Kidney capillary endothelial cell (primary cell): Measurements from ENCODE around the gene HLA-A.
"Not testable (repeated sequence)": the region's sequence is repeated elsewhere in the genome, so short reads cannot be mapped to it uniquely, and the experiment has no call there.

Experiments used
- DNase-seq: peaks from one replicate; pipeline ENCODE4 v3.0.0-alpha.2; 2018; ENCODE audit warnings: low spot score

HLA-A gene

DNA sequence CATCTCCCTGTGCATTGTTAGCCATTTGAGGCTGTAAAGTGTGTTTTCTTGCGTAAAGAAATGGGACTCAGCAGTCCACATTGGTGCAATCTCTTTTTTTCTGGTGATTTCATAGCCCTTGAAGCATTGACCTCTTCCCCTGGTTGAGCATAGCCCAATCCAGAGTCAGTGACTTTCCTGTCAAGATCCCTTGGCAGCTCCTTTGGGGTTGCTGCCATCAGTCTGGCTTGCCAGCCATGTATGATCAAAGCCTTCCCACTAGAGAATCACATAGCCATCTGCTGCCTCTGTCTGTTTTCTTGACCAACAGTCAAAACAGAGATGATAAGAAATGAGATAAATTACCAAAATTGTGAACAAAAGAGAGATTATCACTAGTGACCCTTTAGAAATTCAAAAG lies 19.6 kb downstream of the HLA-A start:
- DNase-seq: no peak

DNA sequence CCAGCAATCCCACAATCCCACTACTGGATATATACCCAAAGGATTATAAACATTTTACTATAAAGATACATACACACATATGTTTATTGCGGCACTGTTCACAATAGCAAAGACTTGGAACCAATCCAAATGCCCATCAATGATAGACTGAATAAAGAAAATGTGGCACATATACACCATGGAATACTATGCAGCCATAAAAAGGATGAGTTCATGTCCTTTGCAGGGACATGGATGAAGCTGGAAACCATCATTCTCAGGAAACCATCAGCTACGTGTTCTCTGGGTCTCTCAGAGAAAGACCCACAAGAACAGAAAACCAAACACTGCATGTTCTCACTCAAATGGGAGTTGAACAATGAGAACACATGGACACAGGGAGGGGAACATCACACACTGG lies 21.4 kb downstream of the HLA-A start:
- DNase-seq: not testable (repeated sequence)

- no peak for DNase-seq
Measured at GRCh38 chr6:29964518-29964886, 22.2 kb downstream of the HLA-A start.

DNA sequence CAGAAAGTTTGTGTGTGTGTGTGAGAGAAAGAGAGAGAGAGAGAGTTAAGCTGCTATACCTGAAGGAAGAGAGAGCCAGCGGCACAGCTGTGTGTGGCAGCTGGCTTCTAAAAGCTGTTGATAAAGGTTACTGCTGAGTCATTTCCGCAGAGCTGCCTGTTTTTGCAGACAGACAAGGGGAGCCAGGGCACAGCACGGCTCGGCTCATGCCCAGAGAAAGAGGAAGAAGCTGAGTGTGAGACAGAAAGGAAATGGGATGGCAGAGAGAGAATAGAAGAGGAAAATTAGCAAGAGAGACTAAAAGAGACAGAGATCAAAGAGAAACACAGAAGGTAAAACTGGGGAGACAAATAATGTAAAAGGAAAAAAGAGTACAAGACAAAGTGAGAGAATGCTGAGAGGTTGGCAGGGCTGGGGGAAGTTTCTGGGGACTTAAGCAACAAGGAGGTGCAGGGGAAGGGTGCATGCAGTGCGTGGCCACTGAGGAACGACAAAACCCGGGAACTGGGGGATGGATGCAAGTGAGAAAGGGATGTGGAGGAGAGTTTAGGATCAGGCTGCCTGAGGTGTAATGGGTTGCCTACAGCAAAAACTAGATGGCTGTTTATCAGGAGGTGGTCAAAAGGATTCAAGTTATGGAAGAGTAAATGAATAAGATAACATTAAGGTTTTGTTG lies 22.7 kb downstream of the HLA-A start:
- peak; percentile 69 for DNase-seq

DNA sequence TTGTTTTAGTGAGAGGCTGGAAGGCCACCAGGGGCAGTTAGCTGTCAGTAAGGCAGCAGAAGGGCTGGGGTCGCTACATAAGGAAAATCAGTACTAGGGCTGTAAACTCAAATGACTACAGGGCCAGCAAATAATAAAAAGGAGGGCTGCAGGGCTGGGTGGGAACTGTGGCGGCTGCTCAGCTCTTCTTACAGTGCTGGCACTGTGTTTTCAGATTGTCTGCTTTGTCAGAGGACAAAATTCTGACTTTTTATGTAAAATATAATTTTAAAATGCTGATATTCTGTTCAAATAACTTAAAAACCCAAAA lies 23.2 kb downstream of the HLA-A start:
- DNase-seq: no peak

DNA sequence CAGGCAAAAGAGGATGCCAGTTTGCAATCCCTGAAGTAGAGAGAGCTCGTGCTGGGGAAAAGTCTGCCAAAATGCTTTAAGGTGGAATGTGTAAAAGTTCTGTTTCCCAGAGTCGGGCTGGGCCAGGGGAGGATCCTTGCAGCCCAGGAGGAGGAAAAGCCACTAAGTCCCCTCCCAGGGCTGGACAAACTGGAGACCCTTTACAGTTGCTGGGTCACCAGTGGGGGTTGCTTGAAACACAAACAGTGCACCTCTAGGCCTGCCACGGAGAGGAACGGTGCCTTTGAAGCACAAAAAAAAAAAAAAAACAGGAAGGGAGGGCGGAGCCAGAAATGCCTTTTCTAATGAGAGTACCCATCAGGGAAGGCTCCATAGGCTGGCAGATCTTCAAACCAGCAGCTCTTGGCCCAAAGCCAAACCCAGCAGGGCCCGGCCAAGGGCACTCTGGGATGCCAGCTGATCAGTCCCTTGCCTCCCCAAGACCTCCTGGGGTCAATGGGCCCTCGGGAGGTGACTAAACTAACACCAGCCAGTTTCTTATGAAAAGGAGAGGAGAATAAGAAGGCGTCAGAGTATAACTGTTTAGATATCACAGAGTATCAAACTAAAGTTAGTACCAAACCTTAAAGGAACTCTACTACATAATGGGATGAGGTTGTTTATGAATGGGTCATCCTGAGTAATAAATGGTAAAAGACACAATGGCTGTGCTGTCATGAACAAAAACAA lies 23.7 kb downstream of the HLA-A start:
- peak; percentile 37 for DNase-seq

- no peak for DNase-seq
Measured at GRCh38 chr6:29967379-29968010, 25.2 kb downstream of the HLA-A start.

- DNase-seq: peak; percentile 21
Measured at GRCh38 chr6:29968130-29968529, 25.8 kb downstream of the HLA-A start.

GRCh38 chr6:29968905-29969304 lies 26.6 kb downstream of the HLA-A start:
- no peak for DNase-seq

DNA sequence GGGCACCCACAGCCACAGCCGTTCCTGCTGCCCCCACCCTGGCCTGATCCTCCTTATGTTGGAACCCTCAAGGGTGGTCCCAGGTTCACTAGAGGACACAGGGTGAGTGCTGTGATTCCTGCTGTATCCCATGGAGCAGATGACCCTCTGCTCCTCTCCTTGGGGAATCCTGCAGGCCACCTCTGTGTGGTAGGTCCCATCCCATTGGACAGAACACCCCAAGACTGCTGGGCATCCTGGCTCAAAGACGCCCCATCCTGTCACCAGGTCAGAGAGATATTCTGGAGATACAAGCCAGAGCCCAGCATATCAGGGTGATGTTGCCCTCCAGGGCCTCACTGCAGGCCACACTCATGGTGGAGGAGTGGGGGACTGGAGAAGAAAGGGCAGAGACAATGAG lies 28.4 kb downstream of the HLA-A start:
- no peak for DNase-seq

- no peak for DNase-seq
Measured at GRCh38 chr6:29974901-29975560, 32.7 kb downstream of the HLA-A start.

- no peak for DNase-seq
Measured at GRCh38 chr6:29975561-29975907, 33.2 kb downstream of the HLA-A start.

DNA sequence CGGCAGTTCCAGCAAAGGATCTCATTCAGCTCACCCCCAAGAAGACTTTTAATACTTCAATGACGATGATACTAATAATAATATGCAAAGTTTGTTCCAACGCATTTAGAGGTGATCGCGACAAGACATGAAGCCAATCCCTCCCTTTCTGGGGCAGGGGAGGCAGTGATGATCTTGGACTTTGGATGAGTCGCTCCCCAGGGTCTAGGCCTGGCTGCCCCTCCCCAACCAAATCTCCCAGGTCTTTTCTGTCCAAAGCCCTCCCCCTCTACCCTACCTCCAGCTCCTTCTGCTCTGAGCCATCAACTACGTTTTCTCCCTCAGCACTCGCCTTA lies 33.9 kb downstream of the HLA-A start:
- DNase-seq: no peak

DNA sequence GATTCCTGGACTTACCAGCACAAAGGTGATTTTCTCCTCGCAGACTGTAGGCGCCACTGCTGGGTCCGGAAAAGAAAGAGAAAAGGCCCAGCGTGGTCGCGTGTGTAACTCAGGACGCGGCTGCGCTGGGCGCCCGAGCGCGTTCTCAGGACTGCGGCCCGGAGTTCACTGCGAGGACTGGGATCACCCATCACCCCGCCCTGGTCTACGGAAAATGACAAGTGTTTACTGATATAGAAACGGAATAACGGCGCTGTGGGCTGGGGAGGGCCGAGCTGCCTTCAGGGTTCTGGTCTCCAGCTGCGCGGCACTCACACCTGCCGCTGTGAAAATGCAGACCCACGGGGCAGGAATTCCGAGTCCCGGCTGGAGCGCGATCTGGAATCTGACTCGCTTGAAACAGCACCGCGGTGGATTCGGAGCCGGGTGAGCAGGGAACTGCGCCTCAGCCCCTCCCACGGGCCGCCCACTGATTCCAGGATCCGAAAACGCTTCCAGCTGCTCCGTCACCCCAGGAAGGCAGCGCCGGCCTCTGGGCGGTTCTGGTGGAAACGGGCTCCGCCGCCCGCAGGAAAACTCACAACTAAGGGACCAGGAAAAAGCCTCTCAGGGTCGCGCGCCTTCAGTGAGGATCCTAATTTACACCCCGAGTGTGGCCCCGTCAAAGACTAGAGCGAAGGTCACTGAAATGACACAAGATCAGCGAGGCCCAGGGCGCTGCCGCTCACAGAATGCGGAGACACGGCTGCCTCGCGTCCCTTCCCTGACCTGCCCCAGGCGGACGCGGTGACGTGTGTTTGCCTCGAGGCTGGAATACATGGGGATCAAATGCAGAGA lies 34.5 kb downstream of the HLA-A start:
- peak; percentile 48 for DNase-seq

GRCh38 chr6:29977425-29977727 lies 35.0 kb downstream of the HLA-A start:
- no peak for DNase-seq

- not testable (repeated sequence) for DNase-seq
Measured at GRCh38 chr6:29980013-29980412, 37.7 kb downstream of the HLA-A start.

GRCh38 chr6:29980511-29980910 lies 38.2 kb downstream of the HLA-A start:
- DNase-seq: peak; percentile 34

- no peak for DNase-seq
Measured at GRCh38 chr6:29981211-29981812, 39.0 kb downstream of the HLA-A start.

- no peak for DNase-seq
Measured at GRCh38 chr6:29982097-29982496, 39.8 kb downstream of the HLA-A start.

DNA sequence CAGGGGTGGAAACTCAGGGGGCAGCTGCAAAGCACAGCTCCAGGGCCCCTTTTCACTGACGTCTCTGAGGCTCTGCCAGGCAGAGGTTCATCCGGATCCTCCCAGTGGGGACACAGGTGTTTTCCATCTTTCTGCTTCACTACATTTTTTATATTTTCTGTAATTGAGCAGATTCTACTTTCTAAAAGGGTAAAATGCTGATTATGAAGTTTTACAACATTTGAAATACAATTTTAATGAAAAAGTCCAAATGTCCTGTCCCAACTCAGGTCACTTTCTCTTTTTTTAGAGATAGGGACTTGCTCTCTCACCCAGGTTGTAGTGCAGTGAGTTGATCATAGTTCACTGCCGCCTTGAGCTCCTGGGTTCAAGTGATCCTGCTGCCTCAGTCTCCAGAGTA lies 41.9 kb downstream of the HLA-A start:
- DNase-seq: no peak

GRCh38 chr6:29984992-29985391 lies 42.7 kb downstream of the HLA-A start:
- DNase-seq: no peak

DNA sequence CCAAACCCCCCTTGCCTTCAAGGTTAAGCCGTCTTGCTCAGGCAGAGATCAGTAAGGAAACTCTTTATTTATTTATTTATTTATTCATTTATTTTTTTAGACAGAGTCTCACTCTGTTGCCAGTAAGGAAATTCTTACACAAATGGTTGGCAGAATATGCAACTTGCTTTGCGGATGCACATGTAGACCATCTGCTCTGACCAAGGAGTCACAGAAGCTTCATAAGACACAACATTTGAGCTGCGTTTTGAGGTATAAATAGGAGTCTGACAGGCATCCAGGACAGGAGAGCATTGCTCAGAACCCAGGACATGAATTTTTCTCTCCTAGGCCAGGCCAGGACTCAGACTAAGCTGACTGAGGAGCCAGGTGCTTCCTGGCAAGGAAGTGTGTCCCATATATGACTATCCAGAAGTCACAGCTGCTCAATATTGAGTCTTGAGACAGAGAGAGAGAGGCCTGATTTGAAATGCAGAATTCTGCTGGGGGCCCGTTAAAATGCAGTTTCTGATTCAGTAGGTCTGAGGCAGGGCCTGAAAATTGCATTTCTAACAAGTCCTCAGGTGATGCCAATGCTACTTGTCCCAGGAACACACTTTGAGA lies 43.9 kb downstream of the HLA-A start:
- DNase-seq: peak; percentile 33
